Mesenchymal stem cell (in vitro differentiated cells and primary cell): ENCODE measurements around the gene PIGL.
A peak's percentile ranks its signal among the peaks of the same experiment; 100 is the strongest.

Experiments used
- DNase-seq: peaks from one replicate; pipeline ENCODE4 v3.0.0-alpha.2; 2013
- H2AFZ ChIP-seq: one replicate; pipeline ENCODE4 v1.6.1; 2013; ENCODE audit warnings: low read depth, mild to moderate bottlenecking, control low read depth, inconsistent platforms, low read length, moderate library complexity
- H2AK5ac ChIP-seq: 2 replicates; pipeline ENCODE4 v1.6.1; 2013; ENCODE audit warnings: low read length, moderate library complexity, mild to moderate bottlenecking, inconsistent platforms; ENCODE audit not compliant: severe bottlenecking
- H2BK120ac ChIP-seq: one replicate; pipeline ENCODE4 v1.6.1; 2013; ENCODE audit warnings: low read depth, mild to moderate bottlenecking, inconsistent platforms, low read length, moderate library complexity
- H2BK12ac ChIP-seq, 2 experiments: one replicate each; pipeline ENCODE4 v1.6.1; 2013; ENCODE audit warnings: inconsistent platforms in 2 of 2, low read length in 2 of 2, mild to moderate bottlenecking in 2 of 2, moderate library complexity in 2 of 2, control low read depth in 1 of 2
- H2BK15ac ChIP-seq: one replicate; pipeline ENCODE4 v1.6.1; 2013; ENCODE audit warnings: mild to moderate bottlenecking, low read depth, inconsistent platforms; ENCODE audit not compliant: poor library complexity, severe bottlenecking
- H2BK5ac ChIP-seq: 2 replicates; pipeline ENCODE4 v1.6.1; 2013; ENCODE audit warnings: low read depth, mild to moderate bottlenecking, low read length, control low read depth, inconsistent platforms; ENCODE audit not compliant: poor library complexity, severe bottlenecking
- H3K14ac ChIP-seq, 2 experiments: one replicate each; pipeline ENCODE4 v1.6.1; 2013; ENCODE audit warnings: inconsistent platforms in 2 of 2, low read length in 2 of 2, control low read depth in 1 of 2, mild to moderate bottlenecking in 1 of 2, moderate library complexity in 1 of 2
- H3K18ac ChIP-seq, 2 experiments: one replicate each; pipeline ENCODE4 v1.6.1; 2013; ENCODE audit warnings: inconsistent platforms in 2 of 2, low read length in 2 of 2, control low read depth in 1 of 2, low read depth in 1 of 2, mild to moderate bottlenecking in 1 of 2
- H3K23ac ChIP-seq, 2 experiments: one replicate each; pipeline ENCODE4 v1.6.1; 2013; ENCODE audit warnings: inconsistent platforms in 2 of 2, low read length in 2 of 2, mild to moderate bottlenecking in 2 of 2, moderate library complexity in 2 of 2, control low read depth in 1 of 2
- H3K27ac ChIP-seq: 2 replicates; pipeline ENCODE4 v1.5.1; 2013; ENCODE audit warnings: mild to moderate bottlenecking, moderate library complexity, low read length, control low read depth, inconsistent platforms; ENCODE audit not compliant: poor library complexity, severe bottlenecking
- H3K27me3 ChIP-seq, 2 experiments: 2 replicates each; pipeline versions ENCODE4 v1.6.1 to v1.7.0; 2013; ENCODE audit warnings: low read length in 2 of 2, mild to moderate bottlenecking in 2 of 2, moderate library complexity in 2 of 2, control low read depth in 1 of 2, inconsistent platforms in 1 of 2; ENCODE audit not compliant: control insufficient read depth in 1 of 2, insufficient read depth in 1 of 2
- H3K36me3 ChIP-seq, 2 experiments: 2 replicates each; pipeline versions ENCODE4 v1.6.1 to v1.7.0; 2013; ENCODE audit warnings: low read length in 2 of 2, control low read depth in 1 of 2, inconsistent platforms in 1 of 2, low read depth in 1 of 2, mild to moderate bottlenecking in 1 of 2; ENCODE audit not compliant: insufficient read depth in 2 of 2, control insufficient read depth in 1 of 2
- H3K4ac ChIP-seq, 2 experiments: one replicate each; pipeline ENCODE4 v1.6.1; 2013; ENCODE audit warnings: inconsistent platforms in 2 of 2, low read length in 2 of 2, mild to moderate bottlenecking in 2 of 2, moderate library complexity in 2 of 2, control low read depth in 1 of 2, low read depth in 1 of 2
- H3K4me1 ChIP-seq: 2 replicates; pipeline ENCODE4 v1.6.1; 2013; ENCODE audit warnings: low read depth, low read length, control low read depth; ENCODE audit not compliant: control insufficient read depth, insufficient read depth
- H3K4me2 ChIP-seq: 2 replicates; pipeline ENCODE4 v1.6.1; 2013; ENCODE audit warnings: low read length, mild to moderate bottlenecking, inconsistent platforms; ENCODE audit not compliant: poor library complexity, severe bottlenecking
- H3K4me3 ChIP-seq, 2 experiments: 2 replicates each; pipeline versions ENCODE4 v1.5.1 to v1.7.0; 2013; ENCODE audit warnings: low read length in 2 of 2, mild to moderate bottlenecking in 2 of 2, control low read depth in 1 of 2, low read depth in 1 of 2; ENCODE audit not compliant: insufficient read depth in 1 of 2
- H3K79me1 ChIP-seq: replicated peaks from 2 replicates; pipeline ENCODE4 v1.6.1; 2013; ENCODE audit warnings: mild to moderate bottlenecking, control low read depth, low read length, inconsistent platforms; ENCODE audit not compliant: poor library complexity, severe bottlenecking
- H3K9ac ChIP-seq: 2 replicates; pipeline ENCODE4 v1.7.0; 2013; ENCODE audit warnings: mild to moderate bottlenecking, low read length, moderate library complexity
- H3K9me3 ChIP-seq: 2 replicates; pipeline ENCODE4 v1.7.0; 2013; ENCODE audit warnings: mild to moderate bottlenecking, low read length; ENCODE audit not compliant: control insufficient read depth
- H4K8ac ChIP-seq: one replicate; pipeline ENCODE4 v1.6.1; 2013; ENCODE audit warnings: inconsistent platforms, mild to moderate bottlenecking, low read length, moderate library complexity
- H4K91ac ChIP-seq: one replicate; pipeline ENCODE4 v1.6.1; 2013; ENCODE audit warnings: mild to moderate bottlenecking, low read length, inconsistent platforms
- WGBS: methylation state at CpG from one replicate; pipeline ENCODE4 v1.1.7; 2013; ENCODE audit warnings: mixed read lengths; 5-methylcytosine and 5-hydroxymethylcytosine counted together

PIGL gene

DNA sequence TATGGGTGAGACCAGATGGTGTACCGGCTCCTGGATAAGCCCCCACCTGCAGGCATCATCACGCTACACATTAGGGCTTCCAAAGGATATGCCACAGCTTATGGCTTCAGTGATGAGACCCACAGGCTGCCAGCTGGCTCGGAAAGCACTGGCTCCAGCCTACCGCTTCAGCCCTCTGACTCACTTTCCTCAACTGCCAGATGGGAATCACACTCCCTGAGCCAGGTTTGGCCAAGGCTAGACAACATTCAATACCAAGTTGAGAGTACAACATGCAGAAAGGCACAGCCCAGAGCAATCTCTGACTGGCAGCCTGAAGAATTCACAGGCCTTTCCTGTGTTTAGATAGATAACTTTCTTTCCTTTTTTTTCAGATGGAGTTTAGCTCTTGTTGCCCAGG is 126.0 kb downstream of the PIGL start:
- no peak overlapping the region for H2AFZ ChIP-seq
- peaks cover 1% of the 10 kb centered on the region for H3K79me1 ChIP-seq
- no peak overlapping the region for H3K14ac ChIP-seq
- H3K9me3 ChIP-seq: no peaks in the 10 kb centered on the region
- H3K23ac ChIP-seq: no peak overlapping the region
- no peak overlapping the region for H3K27ac ChIP-seq
- no peak overlapping the region for H2BK120ac ChIP-seq
- H3K9ac ChIP-seq: no peak overlapping the region
- no peak overlapping the region for H3K4me2 ChIP-seq
- no peaks in the 10 kb centered on the region for H3K4me1 ChIP-seq
- DNase-seq: peak; percentile 26
- no peaks in the 10 kb centered on the region for H3K27me3 ChIP-seq
- WGBS: 94% methylated on average over 4 of the region's 4 CpGs
- H2BK12ac ChIP-seq: no peak overlapping the region
- H3K4me3 ChIP-seq: no peak overlapping the region
- H2BK15ac ChIP-seq: no peak overlapping the region
- no peak overlapping the region for H2AK5ac ChIP-seq
- no peak overlapping the region for H2BK5ac ChIP-seq
- H4K91ac ChIP-seq: no peak overlapping the region
- no peak overlapping the region for H4K8ac ChIP-seq
- H3K4ac ChIP-seq: no peak overlapping the region
- no peak overlapping the region for H3K18ac ChIP-seq
- H3K36me3 ChIP-seq: peaks cover 6 to 14% of the 10 kb centered on the region in 2 experiments

DNA sequence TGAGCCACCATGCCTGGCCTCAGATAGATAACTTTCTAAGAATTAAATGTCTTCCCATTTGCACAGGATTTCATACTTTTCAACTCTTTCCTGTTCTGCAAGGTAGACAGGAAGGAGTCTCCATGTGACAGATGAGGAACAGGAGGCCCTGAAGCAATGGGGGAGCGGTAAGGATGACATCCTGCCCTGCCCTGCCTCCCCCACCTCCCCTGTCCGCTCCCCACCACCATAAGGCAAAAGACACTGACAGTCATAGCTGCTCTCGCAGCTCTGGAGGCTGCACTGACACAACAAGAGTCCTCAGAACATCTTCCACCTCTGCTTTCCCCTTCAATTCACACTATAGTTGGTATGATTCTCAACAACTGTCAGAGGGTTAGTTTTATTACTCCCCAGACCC is 126.6 kb downstream of the PIGL start:
- Histone ChIP-seq H4K91ac (no peak overlapping the region), H2AK5ac (no peak overlapping the region), H2AFZ (no peak overlapping the region), H3K4me2 (no peak overlapping the region), H2BK120ac (no peak overlapping the region), H3K4ac (no peak overlapping the region), H3K4me1 (peaks cover under 1% of the 10 kb centered on the region), H2BK12ac (no peak overlapping the region), H2BK15ac (no peak overlapping the region), H3K18ac (no peak overlapping the region), H3K4me3 (no peak overlapping the region), H3K9ac (no peak overlapping the region), H3K27ac (no peak overlapping the region), H3K36me3 (peaks cover 9 to 18% of the 10 kb centered on the region in 2 experiments), H3K23ac (no peak overlapping the region), H3K9me3 (no peaks in the 10 kb centered on the region), H3K27me3 (no peaks in the 10 kb centered on the region), H3K79me1 (peaks cover 4% of the 10 kb centered on the region), H3K14ac (no peak overlapping the region), H4K8ac (no peak overlapping the region), H2BK5ac (no peak overlapping the region)
- DNase-seq: no peak
- WGBS: 100% methylated on average over 1 of the region's 3 CpGs

DNA sequence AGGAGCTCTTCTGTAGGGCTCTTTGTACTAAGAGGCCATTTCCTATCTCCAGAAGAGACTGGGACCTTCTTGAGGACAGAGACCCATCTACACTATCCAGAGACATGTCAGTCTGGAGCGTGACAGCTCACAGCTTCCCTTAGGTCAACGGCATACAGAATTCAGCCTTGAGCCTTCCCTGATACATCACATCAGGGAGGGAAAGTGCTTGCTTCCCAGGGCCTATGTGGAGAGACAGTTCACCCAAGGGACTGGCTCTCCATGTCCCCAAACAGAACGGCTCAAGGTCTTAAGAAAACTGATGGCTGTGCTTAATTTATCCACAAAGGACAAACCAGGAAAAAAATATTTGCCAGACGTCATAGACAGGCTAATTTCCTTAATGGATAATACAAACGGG is 128.6 kb downstream of the PIGL start:
- no peak for DNase-seq
- Histone ChIP-seq H3K36me3 (peaks cover 18 to 25% of the 10 kb centered on the region in 2 experiments), H3K9ac (no peak overlapping the region), H4K91ac (no peak overlapping the region), H3K14ac (no peak overlapping the region), H2AFZ (no peak overlapping the region), H3K4me3 (no peak overlapping the region), H3K9me3 (no peaks in the 10 kb centered on the region), H3K23ac (no peak overlapping the region), H3K4ac (no peak overlapping the region), H3K79me1 (peaks cover 11% of the 10 kb centered on the region), H2BK120ac (no peak overlapping the region), H2BK12ac (no peak overlapping the region), H3K4me1 (peaks cover 2% of the 10 kb centered on the region), H3K18ac (no peak overlapping the region), H2BK5ac (no peak overlapping the region), H3K27me3 (no peaks in the 10 kb centered on the region), H3K4me2 (no peak overlapping the region), H2AK5ac (no peak overlapping the region), H2BK15ac (no peak overlapping the region), H3K27ac (no peak overlapping the region), H4K8ac (no peak overlapping the region)
- 85% methylated on average over 5 of the region's 5 CpGs for WGBS

DNA sequence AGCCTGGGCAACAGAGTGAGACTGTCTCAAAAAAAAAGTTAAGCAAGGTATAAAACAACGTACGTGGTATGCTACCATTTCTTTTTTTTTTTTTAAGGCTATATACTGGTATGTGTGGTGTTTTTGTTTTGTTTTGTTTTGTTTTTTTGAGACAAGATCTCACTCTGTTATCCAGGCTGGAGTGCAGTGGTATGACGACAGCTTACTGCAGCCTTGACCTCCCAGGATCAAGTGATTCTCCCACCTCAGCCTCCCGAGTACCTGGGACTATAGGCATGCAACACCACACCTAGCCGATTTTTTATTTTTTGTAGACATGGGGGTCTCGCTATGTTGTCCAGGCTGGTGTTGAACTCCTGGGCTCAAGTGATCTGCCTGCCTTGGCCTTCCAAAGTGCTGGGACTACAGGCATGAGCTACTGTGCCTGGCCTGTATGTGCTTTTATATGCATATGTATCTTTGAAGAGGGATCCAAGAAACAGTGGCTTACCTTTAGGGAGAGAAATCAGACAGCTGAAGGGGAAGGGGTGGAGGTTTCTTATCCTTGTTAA is 129.8 kb downstream of the PIGL start:
- Histone ChIP-seq H3K18ac (no peak overlapping the region), H3K4me3 (no peak overlapping the region), H4K8ac (no peak overlapping the region), H3K4me2 (no peak overlapping the region), H3K27me3 (no peaks in the 10 kb centered on the region), H2BK5ac (no peak overlapping the region), H3K79me1 (peaks cover 11% of the 10 kb centered on the region), H3K9me3 (no peaks in the 10 kb centered on the region), H2BK120ac (no peak overlapping the region), H3K27ac (no peak overlapping the region), H3K4me1 (peaks cover 2% of the 10 kb centered on the region), H3K9ac (no peak overlapping the region), H3K14ac (no peak overlapping the region), H4K91ac (no peak overlapping the region), H3K36me3 (peaks cover 18 to 25% of the 10 kb centered on the region in 2 experiments), H2BK15ac (no peak overlapping the region), H2AK5ac (no peak overlapping the region), H3K23ac (no peak overlapping the region), H2BK12ac (no peak overlapping the region), H2AFZ (no peak overlapping the region), H3K4ac (no peak overlapping the region)
- DNase-seq: no peak
- WGBS: over 99% methylated on average over 6 of the region's 6 CpGs
